ENCODE measurements around the gene CDS2.

Gene CDS2

GRCh38 chr20:5215672-5216304, 89.0 kb downstream of the CDS2 start:
- DNase-seq: no peak

GRCh38 chr20:5216663-5217062, 89.9 kb downstream of the CDS2 start:
- DNase-seq: no peak

DNA sequence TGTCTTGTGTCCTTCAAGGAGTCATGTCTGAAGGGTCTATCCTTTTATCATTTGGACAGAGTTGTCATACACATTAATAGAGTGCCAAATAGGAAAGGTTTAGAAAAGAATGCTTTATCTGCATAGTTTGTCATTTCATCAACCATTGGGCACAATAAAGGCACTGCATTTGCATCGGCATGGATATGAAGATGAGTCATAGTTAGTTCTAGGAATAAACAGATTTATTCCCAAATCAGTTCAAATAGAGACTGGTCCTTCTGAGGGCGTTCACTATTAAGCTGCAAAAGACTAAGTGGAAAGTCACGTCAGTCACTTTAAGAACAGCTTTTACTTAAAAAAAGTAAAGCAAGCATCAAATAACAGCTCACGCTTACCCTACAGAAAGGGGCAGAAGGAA, 90.8 kb downstream of the CDS2 start:
- no peak for DNase-seq

DNA sequence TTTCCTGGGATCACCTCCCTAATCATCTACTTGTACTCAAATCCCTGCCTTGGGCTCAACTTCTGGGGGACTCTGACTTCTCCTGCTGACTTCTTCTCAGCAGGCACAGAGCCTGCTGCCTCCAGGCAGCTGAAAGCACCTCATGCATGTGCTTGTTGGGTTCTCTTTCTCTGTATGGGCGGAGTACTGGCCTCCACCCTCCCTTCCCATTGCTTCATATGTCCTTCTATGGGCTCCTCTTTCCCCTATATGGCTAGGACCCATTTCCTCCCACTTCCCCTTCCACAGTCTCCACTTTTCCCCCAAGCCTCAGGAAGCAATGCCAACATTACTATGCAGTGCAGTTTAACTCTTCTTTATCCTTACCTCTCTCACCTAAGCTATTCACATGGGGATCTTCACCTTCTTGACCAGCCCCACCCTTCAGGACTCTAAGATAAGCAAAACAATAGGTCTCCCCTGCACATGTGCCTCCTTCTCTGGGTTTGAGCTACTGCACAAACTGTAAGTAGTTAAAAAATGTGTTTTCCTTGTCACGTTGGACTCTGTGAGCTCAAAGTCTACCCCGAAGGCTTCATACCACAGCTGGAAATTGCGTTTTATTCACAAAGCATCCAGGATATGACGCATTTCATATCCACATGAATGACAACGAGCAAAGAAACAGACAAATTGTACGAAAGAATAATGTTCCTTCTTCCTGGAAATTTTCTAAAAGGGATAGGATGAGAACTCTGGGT, 93.7 kb downstream of the CDS2 start:
- no peak for DNase-seq

DNA sequence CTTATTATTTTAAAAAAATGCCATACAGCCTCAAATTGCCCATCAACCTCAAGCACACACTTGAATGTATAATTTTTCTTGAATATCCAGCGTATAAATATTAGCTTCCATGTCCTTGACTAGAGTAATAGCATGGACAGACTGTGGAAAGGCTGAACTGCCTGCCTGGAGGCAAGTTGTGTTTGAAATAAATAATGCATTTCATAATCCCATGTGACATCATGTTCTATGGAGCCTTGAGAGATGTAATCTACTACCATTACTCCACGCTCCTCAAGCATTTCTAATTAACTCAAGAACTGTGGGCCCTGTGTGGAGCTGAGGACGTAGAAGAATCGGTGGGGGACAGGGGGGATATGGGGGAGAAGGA, 94.2 kb downstream of the CDS2 start:
- DNase-seq: no peak

DNA sequence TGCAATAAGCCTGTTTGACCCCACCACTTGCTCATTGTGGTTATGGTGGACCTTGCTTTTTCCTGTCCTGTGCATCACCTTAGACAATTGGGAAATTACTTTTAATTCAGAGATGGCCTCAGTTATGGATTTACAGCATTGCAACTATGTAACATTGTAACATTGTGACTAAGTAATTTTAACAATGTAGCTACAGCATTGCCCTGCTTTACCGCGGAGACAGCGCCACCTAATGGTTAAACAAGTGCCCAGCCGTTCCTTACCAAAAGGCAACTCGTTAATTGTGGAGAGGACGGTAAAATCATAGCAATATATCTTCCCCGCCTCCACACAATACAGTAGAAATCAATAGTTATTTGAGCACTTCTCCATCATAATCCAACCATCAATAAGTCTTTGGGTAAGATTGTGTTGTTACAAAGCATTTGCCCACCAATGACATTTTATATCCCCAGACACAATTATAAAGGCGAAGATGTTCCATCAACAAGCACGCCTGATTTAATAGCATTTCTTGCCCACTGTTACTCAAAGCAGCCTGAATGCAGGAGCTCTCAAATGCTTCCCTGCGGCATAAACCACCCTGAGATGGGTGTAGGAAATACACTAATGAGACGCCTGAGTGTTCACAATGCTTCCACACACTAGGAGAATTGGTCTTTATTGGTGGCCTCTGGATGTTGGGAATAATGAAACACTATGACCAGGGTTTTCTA, 96.3 kb downstream of the CDS2 start:
- DNase-seq: peak; percentile 52 to 67

DNA sequence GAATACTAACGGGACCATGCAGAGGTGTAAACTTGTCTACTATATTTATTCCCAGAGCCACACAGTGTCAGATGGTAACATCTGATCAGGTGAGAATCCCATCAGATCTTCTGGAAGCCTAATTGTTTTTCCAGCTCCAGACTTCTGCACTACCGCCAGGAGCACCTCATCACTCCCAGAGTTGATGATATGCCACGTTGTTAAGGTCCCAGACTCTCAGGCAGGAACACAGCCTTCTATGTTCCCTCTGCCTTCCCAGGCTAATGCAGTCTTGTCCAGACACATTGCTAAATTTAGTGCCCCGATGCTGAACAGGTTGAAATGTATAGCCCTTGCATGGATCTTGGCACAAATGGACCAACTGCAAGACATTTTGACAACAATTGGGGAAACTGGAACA, 103.7 kb downstream of the CDS2 start:
- DNase-seq: no peak

DNA sequence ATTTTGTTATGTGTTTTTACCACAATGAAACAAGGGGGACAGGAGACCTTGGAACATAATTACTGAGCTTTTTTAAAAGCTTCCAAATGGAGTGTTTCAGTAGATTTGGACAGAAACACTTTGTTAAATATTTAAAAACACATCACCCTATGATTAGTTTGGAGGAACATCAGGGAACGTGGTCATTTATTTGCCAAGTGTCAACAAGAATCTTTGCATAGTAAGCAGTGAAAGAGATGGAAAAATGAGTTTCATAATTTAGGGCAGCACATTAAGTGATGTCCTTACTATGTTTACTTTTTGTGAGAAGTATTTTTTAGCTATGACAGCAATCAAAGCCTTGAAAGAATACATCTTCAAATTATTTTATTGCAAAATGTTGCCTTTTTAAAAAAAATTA, 107.3 kb downstream of the CDS2 start:
- no peak for DNase-seq

- no peak for DNase-seq
These were observed 108.2 kb downstream of the CDS2 start for GRCh38 chr20:5234978-5235377.

Data from SHP77 (cell line).